MM.1S (cell line): ENCODE measurements around the gene WFDC1.

Experiments used
- DNase-seq: peaks from one replicate; pipeline ENCODE4 v3.0.0-alpha.2; 2015
- H2AFZ ChIP-seq: fragments of 300-600 bp; sonication (generic); 2 replicates; pipeline ENCODE4 v1.6.0; 2016; ENCODE audit warnings: antibody characterized with exemption, low read length
- H3F3A ChIP-seq: fragments of 300-600 bp; sonication (generic); 2 replicates; pipeline ENCODE4 v1.6.1; 2016; ENCODE audit warnings: mild to moderate bottlenecking, antibody characterized with exemption, low read length, moderate library complexity, mixed read lengths; ENCODE audit not compliant: insufficient read depth
- H3K27ac ChIP-seq: fragments of 300-600 bp; sonication (generic); 2 replicates; pipeline ENCODE4 v1.5.1; 2016; ENCODE audit warnings: mild to moderate bottlenecking, low read length
- H3K27me3 ChIP-seq: fragments of 300-600 bp; sonication (generic); replicated peaks from 2 replicates; pipeline ENCODE4 v1.6.0; 2016; ENCODE audit warnings: low read length; ENCODE audit not compliant: insufficient read depth
- H3K36me3 ChIP-seq: fragments of 300-600 bp; sonication (generic); replicated peaks from 2 replicates; pipeline ENCODE4 v1.6.1; 2016; ENCODE audit warnings: mild to moderate bottlenecking, low read length, mixed read lengths; ENCODE audit not compliant: insufficient read depth
- H3K4me1 ChIP-seq: fragments of 300-600 bp; sonication (generic); 2 replicates; pipeline ENCODE4 v1.6.1; 2016; ENCODE audit warnings: low read length, mixed read lengths
- H3K4me2 ChIP-seq: fragments of 300-600 bp; sonication (generic); 2 replicates; pipeline ENCODE4 v1.6.0; 2016; ENCODE audit warnings: low read depth, low read length
- H3K4me3 ChIP-seq: fragments of 300-600 bp; sonication (generic); 2 replicates; pipeline ENCODE4 v1.5.1; 2016; ENCODE audit warnings: low read length, mixed read lengths
- H3K79me2 ChIP-seq: fragments of 300-600 bp; sonication (generic); 2 replicates; pipeline ENCODE4 v1.6.1; 2016; ENCODE audit warnings: mixed run types, low read length, mixed read lengths
- H3K9ac ChIP-seq: fragments of 300-600 bp; sonication (generic); 2 replicates; pipeline ENCODE4 v1.6.1; 2016; ENCODE audit warnings: low read length, mixed read lengths
- H3K9me2 ChIP-seq: fragments of 300-600 bp; sonication (generic); replicated peaks from 2 replicates; pipeline ENCODE4 v1.6.1; 2016; ENCODE audit warnings: mild to moderate bottlenecking, low read length, mixed read lengths; ENCODE audit not compliant: insufficient read depth
- H3K9me3 ChIP-seq: fragments of 300-600 bp; sonication (generic); replicated peaks from 2 replicates; pipeline ENCODE4 v1.6.1; 2016; ENCODE audit warnings: mild to moderate bottlenecking, low read length, mixed read lengths; ENCODE audit not compliant: insufficient read depth
- H4K20me1 ChIP-seq: fragments of 300-600 bp; sonication (generic); 2 replicates; pipeline ENCODE4 v1.6.1; 2016; ENCODE audit warnings: mild to moderate bottlenecking, low read length, moderate library complexity, mixed read lengths; ENCODE audit not compliant: insufficient read depth
- EZH2 ChIP-seq: fragments of 300-600 bp; sonication (generic); optimal IDR thresholded peaks from 2 replicates; pipeline ENCODE3; 2017; ENCODE audit warnings: low read depth, mild to moderate bottlenecking, antibody characterized with exemption, low read length, mixed read lengths
- EZH2phosphoT487 ChIP-seq: fragments of 300-600 bp; sonication (generic); IDR thresholded peaks from 2 replicates; pipeline ENCODE4 v1.6.1; 2018; ENCODE audit warnings: antibody characterized with exemption, low read length
- TF ChIP-seq, protein P1 (sequence below): fragments of 300-600 bp; sonication (generic); IDR thresholded peaks from 2 replicates; pipeline ENCODE4 v1.5.1; 2016; ENCODE audit warnings: antibody characterized with exemption, low read length, mixed read lengths

WFDC1 gene

GRCh38 chr16:84259691-84260090 lies 35.0 kb upstream of the WFDC1 start:
- H3K4me1 ChIP-seq: no peaks in the 10 kb centered on the region
- H3K27me3 ChIP-seq: peaks cover 23% of the 10 kb centered on the region
- no peak for TF ChIP-seq EZH2phosphoT487
- TF ChIP-seq, protein P1, sequence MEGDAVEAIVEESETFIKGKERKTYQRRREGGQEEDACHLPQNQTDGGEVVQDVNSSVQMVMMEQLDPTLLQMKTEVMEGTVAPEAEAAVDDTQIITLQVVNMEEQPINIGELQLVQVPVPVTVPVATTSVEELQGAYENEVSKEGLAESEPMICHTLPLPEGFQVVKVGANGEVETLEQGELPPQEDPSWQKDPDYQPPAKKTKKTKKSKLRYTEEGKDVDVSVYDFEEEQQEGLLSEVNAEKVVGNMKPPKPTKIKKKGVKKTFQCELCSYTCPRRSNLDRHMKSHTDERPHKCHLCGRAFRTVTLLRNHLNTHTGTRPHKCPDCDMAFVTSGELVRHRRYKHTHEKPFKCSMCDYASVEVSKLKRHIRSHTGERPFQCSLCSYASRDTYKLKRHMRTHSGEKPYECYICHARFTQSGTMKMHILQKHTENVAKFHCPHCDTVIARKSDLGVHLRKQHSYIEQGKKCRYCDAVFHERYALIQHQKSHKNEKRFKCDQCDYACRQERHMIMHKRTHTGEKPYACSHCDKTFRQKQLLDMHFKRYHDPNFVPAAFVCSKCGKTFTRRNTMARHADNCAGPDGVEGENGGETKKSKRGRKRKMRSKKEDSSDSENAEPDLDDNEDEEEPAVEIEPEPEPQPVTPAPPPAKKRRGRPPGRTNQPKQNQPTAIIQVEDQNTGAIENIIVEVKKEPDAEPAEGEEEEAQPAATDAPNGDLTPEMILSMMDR: no peak
- TF ChIP-seq EZH2: no peak
- H2AFZ ChIP-seq: no peak overlapping the region
- no peak overlapping the region for H3K4me2 ChIP-seq
- H3K9me3 ChIP-seq: no peaks in the 10 kb centered on the region
- no peaks in the 10 kb centered on the region for H4K20me1 ChIP-seq
- H3K79me2 ChIP-seq: no peaks in the 10 kb centered on the region
- H3K9ac ChIP-seq: no peak overlapping the region
- no peaks in the 10 kb centered on the region for H3F3A ChIP-seq
- no peak overlapping the region for H3K4me3 ChIP-seq
- H3K27ac ChIP-seq: no peak overlapping the region
- no peak for DNase-seq
- H3K9me2 ChIP-seq: no peaks in the 10 kb centered on the region
- no peaks in the 10 kb centered on the region for H3K36me3 ChIP-seq

DNA sequence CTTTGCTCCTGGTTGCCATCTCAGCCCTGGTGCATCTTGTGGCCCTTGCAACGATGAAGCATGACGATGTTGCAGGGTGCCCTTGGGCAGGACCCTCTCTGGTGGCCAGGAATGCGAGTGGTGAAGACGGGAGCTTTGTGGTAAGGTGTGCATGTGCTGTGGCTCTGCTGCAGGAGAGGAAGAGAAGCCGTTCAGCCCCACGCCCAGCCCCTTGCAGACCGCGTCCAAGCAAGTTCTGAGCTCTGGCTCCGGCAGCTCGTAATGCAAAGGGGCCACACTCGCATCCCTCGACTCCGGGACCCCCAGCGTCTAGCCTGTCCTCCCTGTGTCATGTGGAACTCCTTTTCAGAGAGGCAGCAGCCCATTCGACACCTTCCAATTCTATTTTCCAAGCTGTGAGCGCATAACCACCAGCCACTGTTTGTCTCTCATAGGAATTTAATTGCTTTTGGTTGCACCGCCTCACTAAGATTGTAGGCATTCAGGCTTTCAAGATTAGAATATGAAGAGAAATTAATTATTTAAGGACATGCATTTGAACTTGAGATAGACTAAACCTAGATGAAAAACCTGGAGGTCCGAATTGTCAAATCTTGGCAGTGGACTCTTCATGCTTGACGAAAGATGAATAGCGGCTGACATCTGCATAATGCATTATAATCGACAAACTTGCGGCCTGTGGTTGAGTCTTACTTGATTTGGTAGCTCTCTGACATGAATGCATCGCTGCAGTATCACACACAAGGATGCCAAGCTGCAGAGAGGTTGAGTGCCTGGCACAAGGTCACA lies 33.7 kb upstream of the WFDC1 start:
- H4K20me1 ChIP-seq: no peaks in the 10 kb centered on the region
- H3K9me2 ChIP-seq: no peaks in the 10 kb centered on the region
- no peaks in the 10 kb centered on the region for H3F3A ChIP-seq
- no peaks in the 10 kb centered on the region for H3K36me3 ChIP-seq
- no peaks in the 10 kb centered on the region for H3K79me2 ChIP-seq
- no peak overlapping the region for H3K4me2 ChIP-seq
- no peaks in the 10 kb centered on the region for H3K9me3 ChIP-seq
- H3K4me1 ChIP-seq: no peaks in the 10 kb centered on the region
- TF ChIP-seq EZH2 (no peak), EZH2phosphoT487 (no peak)
- TF ChIP-seq, protein P1: no peak
- no peak overlapping the region for H3K27ac ChIP-seq
- no peak overlapping the region for H2AFZ ChIP-seq
- peaks cover 23% of the 10 kb centered on the region for H3K27me3 ChIP-seq
- H3K9ac ChIP-seq: no peak overlapping the region
- H3K4me3 ChIP-seq: no peak overlapping the region
- DNase-seq: no peak

DNA sequence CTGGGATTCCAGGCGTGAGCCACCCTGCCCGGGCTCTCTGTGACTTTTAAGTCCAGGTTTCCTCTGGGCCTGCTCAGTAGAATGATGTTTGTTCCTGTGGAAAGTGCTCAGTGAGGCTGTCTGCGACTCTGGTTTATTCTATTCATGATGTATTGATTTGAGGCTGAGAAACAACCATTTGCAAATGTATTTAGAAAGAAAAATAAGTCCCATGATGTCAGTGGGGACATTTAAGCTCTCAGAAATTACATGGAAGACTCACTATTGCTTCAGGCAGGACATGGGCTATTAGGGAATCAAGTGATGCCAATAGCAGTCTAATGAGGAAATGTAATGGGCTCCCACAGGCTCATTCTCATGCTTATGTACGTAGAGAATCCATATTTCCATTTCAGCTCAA lies 32.6 kb upstream of the WFDC1 start:
- H3K4me3 ChIP-seq: no peak overlapping the region
- H3K79me2 ChIP-seq: no peaks in the 10 kb centered on the region
- no peak overlapping the region for H3K4me2 ChIP-seq
- H3K9me2 ChIP-seq: no peaks in the 10 kb centered on the region
- H4K20me1 ChIP-seq: no peaks in the 10 kb centered on the region
- DNase-seq: no peak
- no peaks in the 10 kb centered on the region for H3K4me1 ChIP-seq
- H3K27me3 ChIP-seq: peaks cover 19% of the 10 kb centered on the region; the same call in 1 of the 2 replicates
- no peak overlapping the region for H2AFZ ChIP-seq
- H3F3A ChIP-seq: no peaks in the 10 kb centered on the region
- TF ChIP-seq, protein P1: no peak
- TF ChIP-seq EZH2phosphoT487 (no peak), EZH2 (no peak)
- H3K9ac ChIP-seq: no peak overlapping the region
- H3K27ac ChIP-seq: no peak overlapping the region
- H3K36me3 ChIP-seq: no peaks in the 10 kb centered on the region
- H3K9me3 ChIP-seq: no peaks in the 10 kb centered on the region
